Hematopoietic multipotent progenitor cell treated with erythropoietin and hydrocortisone succinate and interleukin-3 and kit ligand, for 17 days (in vitro differentiated cells): ENCODE data around the gene GIPC2.
"Not testable (repeated sequence)": the region's sequence is repeated elsewhere in the genome, so short reads cannot be mapped to it uniquely, and the experiment has no call there.

Experiments
- DNase-seq: peaks from one replicate; pipeline ENCODE4 v3.0.0-alpha.2; 2015; ENCODE audit warnings: low spot score

The GIPC2 gene

DNA sequence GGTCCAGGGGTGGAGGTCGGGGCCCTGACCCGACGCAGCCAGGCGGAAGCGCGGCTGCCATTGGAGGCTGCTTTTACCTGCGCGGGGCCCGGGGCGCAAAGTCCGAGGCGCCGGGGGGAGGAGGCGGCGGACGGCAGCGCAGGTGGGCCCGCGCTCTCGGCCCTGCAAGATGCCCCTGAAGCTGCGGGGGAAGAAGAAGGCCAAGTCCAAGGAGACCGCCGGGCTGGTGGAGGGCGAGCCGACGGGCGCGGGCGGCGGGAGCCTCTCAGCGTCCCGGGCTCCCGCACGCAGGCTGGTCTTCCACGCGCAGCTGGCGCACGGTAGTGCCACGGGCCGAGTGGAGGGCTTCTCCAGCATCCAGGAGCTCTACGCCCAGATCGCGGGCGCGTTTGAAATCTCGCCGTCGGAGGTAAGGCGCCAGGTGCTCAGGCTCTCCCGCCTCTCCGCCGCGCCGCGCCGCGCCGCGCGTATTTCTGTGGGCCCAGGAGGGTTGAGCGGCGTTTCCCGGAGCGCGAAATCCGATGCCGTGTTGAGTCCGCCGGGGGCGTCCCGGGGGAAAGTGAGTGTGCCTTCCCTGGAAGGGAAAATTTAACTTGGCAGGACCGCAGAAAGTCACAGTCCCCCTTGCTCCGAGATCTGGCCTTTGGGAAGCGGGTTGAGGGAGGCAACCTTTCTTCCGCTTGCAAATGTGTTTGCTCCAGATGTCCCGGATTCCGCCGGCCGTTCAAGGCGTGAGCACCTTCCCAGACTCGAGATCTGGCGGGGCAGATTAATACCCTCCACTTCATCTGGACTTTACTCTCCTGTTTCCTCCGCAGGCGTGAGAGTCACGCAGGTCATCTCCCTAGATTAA lies at the start of gene GIPC2:
Gene GIPC2 (plus strand): TSS at position 41 of the 853 bp plus-strand sequence. CDS start 129 bp downstream, at position 170.
- DNase-seq: no peak

DNA sequence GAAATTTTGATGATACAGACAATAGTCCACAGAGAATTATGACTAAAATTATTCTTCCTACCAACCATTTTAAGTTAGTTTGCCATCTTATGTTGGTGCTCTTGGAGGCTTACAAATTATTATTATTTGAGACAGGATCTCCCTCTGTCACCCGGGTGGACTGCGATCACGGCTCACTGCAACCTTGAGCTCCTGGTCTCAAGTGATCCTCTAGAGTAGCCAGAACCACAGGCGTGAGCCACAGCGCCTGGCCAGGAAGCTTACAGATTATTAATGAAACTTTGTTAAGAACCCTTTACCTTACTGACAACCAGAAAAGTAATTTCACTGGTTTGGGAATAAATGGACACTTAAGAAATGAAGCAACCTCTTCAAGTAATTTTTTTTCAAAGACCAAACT lies 49.0 kb upstream of the GIPC2 start:
- DNase-seq: no peak

DNA sequence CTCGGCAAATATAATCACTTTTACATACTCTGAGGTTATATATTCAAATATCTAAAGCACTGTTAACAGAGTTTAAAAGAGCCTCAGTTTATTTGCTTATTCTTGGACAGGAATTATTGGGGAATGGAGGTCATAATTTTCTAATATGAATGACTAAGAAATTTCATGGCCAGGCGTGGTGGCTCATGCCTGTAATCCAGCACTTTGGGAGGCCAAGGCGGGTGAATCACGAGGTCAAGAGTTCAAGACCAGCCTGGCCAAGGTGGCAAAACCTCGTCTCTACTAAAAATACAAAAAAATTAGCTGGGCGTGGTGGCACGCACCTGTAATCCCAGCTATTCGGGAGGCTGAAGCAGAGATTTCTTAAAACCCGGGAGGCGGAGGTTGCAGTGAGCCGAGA lies 45.2 kb upstream of the GIPC2 start:
- not testable (repeated sequence) for DNase-seq

DNA sequence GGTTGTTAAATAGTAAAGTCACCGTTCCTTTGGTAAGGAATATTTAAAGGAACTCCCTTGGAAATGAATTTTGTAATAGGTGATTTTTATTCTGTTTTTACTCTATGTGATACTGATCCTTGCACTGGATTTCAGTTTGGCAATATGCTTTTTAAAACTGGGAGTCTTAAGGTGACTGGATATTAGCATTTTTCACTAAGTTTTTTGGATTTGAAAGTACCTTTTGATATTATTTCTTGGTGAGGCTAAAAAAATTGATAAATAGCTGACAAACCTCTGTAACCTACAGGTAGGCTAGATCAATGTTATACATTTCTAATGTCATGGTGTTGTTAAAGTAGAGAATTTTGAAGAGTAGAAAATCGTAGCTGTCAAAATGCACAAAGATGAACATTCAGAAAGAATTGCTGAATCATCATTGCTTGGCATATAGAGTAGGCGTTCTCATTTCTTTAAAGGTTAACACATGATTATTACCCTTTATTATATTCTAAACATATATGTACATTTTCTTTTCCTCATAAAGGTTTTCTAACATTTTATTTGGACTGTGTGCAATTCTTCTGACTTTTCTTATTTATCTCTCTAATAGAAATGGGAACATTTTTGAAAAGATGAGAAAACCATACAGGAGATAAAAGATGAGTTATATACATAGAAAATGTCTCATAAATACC lies 42.6 kb upstream of the GIPC2 start:
- peak; percentile 88 for DNase-seq

- DNase-seq: no peak
These were observed 41.7 kb upstream of the GIPC2 start for GRCh38 chr1:78003882-78004718.

GRCh38 chr1:78004719-78005447 lies 40.9 kb upstream of the GIPC2 start, which contains the start of gene DNAJB4:
Gene DNAJB4, plus strand, starts transcription at chr1:78004939. Its CDS starts 172 bp downstream, at chr1:78005111.
- peak; percentile 97 for DNase-seq

- no peak for DNase-seq
These were observed 40.4 kb upstream of the GIPC2 start for GRCh38 chr1:78005448-78005722.

GRCh38 chr1:78005755-78006154 lies 40.0 kb upstream of the GIPC2 start:
- DNase-seq: peak; percentile 87

DNA sequence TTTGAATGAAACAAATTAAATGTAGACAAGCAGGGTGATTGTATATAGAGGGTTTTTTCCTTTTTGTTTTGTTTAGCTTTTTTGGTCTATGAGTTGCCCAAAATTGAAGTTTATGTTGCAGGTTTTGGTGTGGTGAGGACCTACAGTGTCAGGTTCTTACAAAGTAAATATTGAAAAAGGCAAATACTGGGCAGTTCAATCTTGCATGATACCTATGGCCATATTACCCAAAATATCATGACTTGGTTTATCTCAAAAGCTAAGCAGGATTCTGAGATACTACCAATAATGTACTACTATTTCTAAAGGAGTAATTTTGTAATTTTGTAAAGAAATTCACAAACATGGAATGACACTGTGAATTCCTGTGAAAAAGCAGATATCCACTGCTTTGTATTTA lies 39.2 kb upstream of the GIPC2 start:
- peak; percentile 53 for DNase-seq

DNA sequence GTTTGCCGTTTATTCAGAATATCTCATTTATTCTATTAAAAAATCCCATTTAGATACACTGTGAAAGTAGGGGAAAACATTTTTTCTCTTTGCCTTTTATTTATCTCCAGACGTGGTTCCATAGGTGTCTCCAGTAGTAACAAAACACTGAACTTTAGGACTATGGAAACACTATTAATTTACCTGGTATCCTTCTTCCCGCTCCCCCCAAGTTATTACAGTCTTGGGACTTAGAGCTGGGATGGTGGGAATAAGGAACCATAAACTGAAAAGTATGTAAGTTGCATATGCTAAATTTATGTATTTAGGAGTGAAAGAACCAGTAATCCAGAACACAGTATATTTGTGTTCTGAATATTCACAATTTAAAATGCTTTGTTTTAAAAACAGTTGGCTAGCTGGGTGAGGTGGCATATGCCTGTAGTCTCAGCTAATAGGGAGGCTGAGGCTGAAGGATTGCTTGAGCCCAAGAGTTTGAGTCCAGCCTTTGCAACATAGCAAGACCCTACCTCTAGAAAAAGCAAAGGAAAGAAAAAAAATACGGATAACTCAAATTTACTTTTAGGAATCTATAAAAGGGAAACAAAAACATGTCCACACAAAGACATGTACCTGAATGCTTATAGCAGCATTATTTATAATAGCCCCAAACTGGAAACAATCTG lies 38.0 kb upstream of the GIPC2 start:
- DNase-seq: peak; percentile 33

DNA sequence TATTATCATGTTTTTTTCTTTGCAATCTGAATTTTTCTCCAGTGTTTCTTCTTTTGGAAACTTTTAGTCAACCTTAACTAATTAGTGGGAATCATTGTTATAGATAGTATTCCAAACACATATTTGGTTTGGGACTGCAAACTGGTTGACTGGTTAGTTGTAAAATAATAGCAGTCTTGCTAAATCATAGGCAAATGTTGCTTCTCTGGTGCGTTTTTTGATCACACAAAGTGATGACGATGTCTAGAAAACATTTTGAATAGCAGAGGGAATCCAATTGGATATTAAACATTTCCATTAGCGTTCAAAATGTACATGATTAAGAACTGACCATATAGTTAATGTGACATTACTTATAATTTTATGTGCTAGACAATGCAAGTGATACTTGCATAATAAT lies 36.5 kb upstream of the GIPC2 start:
- no peak for DNase-seq

GRCh38 chr1:78009836-78010235 lies 35.9 kb upstream of the GIPC2 start:
- no peak for DNase-seq

DNA sequence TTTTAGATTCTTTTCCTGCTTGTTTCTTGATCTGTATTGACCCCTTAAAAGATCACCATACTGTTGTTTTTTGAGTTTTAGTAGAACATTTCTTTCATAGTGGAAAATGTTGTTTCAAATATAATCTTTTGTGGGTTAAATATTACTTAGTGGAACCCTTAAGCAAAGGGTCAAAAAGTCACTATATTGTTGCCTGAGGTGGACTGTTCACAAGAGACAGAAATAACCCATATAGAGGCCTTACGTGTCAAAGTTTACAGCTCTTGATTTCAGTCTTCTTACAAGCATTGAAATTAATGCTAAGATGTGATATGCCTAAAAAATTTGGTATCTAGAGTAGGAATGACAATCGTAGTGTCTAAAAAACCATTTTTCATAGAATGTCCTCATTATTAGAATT lies 34.7 kb upstream of the GIPC2 start:
- no peak for DNase-seq

GRCh38 chr1:78015148-78015547 lies 30.6 kb upstream of the GIPC2 start:
- DNase-seq: no peak

DNA sequence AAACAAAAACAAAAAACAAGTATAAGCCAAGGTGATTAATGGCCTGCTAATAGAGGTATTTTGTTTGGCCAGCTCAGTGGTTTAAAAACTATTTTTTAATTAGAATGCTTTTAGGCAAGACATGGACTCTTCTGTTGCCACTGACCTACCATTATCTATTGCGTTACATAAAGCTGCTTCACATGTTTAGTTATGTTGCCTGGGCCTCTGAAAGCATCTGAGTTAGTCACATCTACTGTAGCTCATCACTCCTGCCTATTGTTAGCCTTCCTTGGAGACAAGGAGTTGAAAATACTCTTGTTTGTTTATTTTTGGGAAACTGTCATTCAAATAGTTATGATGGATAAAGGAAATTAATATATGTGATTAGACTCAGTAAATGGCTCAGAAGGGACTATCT lies 26.7 kb upstream of the GIPC2 start:
- no peak for DNase-seq

- DNase-seq: not testable (repeated sequence)
These were observed 24.6 kb upstream of the GIPC2 start for GRCh38 chr1:78021134-78021533.

GRCh38 chr1:78029793-78030192 lies 16.0 kb upstream of the GIPC2 start:
- DNase-seq: no peak

GRCh38 chr1:78032996-78033796 lies 12.6 kb upstream of the GIPC2 start:
- DNase-seq: no peak

GRCh38 chr1:78033797-78034172 lies 12.0 kb upstream of the GIPC2 start:
- DNase-seq: no peak

GRCh38 chr1:78035121-78035520 lies 10.6 kb upstream of the GIPC2 start:
- no peak for DNase-seq

DNA sequence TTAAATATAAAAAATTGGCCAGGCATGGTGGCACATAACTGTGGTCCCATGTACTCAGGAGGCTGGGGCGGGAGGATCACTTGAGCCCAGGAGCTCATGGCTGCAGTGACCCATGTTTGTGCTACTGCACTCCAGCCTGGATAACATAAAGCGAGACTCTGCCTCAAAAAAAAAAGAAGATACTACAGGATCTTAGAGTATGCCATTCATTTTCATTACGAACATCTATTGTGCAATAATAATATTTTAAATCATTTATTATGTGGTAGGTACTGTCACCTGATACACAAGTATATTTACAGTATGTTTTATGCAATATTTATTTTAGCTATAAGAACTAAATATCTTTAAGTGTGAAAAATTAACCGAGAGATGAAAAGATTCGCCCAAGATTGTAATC lies 9.3 kb upstream of the GIPC2 start:
- no peak for DNase-seq
